ENCODE measurements around the gene NUP42.

GRCh38 chr7:23157679-23158078 is 24.2 kb upstream of the NUP42 start:
- TF ChIP-seq, protein P1, sequence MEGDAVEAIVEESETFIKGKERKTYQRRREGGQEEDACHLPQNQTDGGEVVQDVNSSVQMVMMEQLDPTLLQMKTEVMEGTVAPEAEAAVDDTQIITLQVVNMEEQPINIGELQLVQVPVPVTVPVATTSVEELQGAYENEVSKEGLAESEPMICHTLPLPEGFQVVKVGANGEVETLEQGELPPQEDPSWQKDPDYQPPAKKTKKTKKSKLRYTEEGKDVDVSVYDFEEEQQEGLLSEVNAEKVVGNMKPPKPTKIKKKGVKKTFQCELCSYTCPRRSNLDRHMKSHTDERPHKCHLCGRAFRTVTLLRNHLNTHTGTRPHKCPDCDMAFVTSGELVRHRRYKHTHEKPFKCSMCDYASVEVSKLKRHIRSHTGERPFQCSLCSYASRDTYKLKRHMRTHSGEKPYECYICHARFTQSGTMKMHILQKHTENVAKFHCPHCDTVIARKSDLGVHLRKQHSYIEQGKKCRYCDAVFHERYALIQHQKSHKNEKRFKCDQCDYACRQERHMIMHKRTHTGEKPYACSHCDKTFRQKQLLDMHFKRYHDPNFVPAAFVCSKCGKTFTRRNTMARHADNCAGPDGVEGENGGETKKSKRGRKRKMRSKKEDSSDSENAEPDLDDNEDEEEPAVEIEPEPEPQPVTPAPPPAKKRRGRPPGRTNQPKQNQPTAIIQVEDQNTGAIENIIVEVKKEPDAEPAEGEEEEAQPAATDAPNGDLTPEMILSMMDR (optimal IDR thresholded peaks at IDR 0.05 in 1 of 3, IDR thresholded peaks at IDR 0.05 in 1 of 3, conservative IDR thresholded peaks at IDR 0.05 in 1 of 3; ENCODE audit: extremely low read depth in 1 of 3, insufficient read depth in 2 of 3, low read length in 3 of 3) = no peak
- no peak for TF ChIP-seq EZH2 (IDR thresholded peaks at IDR 0.05; ENCODE audit: low read length)

Measured in keratinocyte (primary cell).